Measurements from ENCODE around the gene FOXL1. TPM values are rescaled to one million over a fixed set of nuclear protein-coding genes. Genes with fewer than 3 reads are reported as not detected.
A peak's percentile ranks its signal among the peaks of the same experiment; 100 is the strongest.

The FOXL1 gene
- total RNA-seq, 1 donor: 2.5 TPM

DNA sequence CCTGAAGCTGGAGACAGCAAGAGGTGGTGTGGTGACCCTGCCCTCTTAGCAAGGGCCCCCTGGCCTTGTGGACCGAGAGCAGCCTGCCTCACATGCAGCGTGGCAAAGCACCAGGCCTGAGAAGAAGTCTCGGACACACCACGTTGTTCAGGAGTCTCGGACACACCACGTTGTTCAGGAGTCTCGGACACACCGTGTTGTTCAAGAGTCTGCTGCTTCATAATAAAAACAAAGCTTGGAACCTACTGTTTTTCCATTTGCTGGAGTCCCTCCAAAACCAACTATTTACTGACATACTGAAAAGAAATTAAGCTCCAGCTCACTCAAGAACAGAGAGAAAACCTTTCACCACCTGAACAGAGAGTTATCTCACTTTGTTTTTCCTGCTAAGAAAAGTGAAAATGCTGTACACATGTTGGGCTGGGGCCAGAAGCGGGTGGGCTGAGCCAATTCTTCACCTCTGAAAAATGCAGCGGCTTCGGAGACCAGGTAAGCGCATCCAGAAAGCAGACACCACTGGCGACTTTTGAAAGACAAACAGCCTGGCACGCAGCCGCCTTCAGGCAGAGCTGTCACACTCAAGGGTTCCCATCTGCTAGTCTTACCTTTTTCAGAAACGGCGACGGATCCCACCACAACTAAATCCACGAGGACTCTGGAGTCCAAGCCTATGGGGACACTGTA, 32.3 kb upstream of the FOXL1 start:
- Histone ChIP-seq H3K27ac (ENCODE audit: low read depth, low read length) (no peak overlapping the region), H3K4me3 (ENCODE audit: insufficient read depth, low read length) (no peak overlapping the region), H3K79me2 (ENCODE audit: insufficient read depth, low read length) (peaks cover 2% of the 10 kb centered on the region), H2AFZ (ENCODE audit: low read length) (no peak overlapping the region), H3K4me2 (ENCODE audit: insufficient read depth, low read length) (no peak overlapping the region), H3K27me3 (ENCODE audit: insufficient read depth, low read length) (no peaks in the 10 kb centered on the region), H4K20me1 (ENCODE audit: insufficient read depth, low read length) (peaks cover 5% of the 10 kb centered on the region), H3K9me3 (ENCODE audit: low read depth, low read length) (no peaks in the 10 kb centered on the region), H3K36me3 (ENCODE audit: insufficient read depth, low read length) (peaks cover 56% of the 10 kb centered on the region), H3K4me1 (ENCODE audit: insufficient read depth, low read length) (no peaks in the 10 kb centered on the region)
- no peak for DNase-seq (ENCODE audit: insufficient read length, low spot score, missing footprints)
- TF ChIP-seq, protein P1, sequence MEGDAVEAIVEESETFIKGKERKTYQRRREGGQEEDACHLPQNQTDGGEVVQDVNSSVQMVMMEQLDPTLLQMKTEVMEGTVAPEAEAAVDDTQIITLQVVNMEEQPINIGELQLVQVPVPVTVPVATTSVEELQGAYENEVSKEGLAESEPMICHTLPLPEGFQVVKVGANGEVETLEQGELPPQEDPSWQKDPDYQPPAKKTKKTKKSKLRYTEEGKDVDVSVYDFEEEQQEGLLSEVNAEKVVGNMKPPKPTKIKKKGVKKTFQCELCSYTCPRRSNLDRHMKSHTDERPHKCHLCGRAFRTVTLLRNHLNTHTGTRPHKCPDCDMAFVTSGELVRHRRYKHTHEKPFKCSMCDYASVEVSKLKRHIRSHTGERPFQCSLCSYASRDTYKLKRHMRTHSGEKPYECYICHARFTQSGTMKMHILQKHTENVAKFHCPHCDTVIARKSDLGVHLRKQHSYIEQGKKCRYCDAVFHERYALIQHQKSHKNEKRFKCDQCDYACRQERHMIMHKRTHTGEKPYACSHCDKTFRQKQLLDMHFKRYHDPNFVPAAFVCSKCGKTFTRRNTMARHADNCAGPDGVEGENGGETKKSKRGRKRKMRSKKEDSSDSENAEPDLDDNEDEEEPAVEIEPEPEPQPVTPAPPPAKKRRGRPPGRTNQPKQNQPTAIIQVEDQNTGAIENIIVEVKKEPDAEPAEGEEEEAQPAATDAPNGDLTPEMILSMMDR (IDR thresholded peaks at IDR 0.05; ENCODE audit: extremely low read depth, low read depth, low read length): no peak

DNA sequence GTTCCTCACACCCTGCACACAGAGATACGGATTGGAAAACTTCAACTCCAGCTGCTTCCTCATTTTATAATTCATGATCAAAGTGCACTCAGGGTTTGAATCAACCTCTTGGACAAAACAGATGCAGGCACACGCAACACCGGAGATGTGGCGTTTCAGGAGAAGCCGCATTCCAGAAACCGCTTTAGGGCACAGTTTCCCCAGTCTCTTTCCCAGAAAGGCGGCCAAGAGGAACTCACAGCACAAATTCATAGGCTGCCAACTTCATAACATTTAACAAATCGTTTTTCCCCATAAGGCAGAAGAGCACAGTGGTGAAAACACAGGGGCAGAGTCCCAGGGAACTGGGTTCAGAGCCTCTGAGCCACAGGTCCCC, 31.7 kb upstream of the FOXL1 start:
- DNase-seq (ENCODE audit: insufficient read length, low spot score, missing footprints): peak; percentile 5
- H2AFZ ChIP-seq (ENCODE audit: low read length): no peak overlapping the region
- no peak overlapping the region for H3K4me3 ChIP-seq (ENCODE audit: insufficient read depth, low read length)
- TF ChIP-seq, protein P1 (IDR thresholded peaks at IDR 0.05; ENCODE audit: extremely low read depth, low read depth, low read length): no peak
- H3K36me3 ChIP-seq (ENCODE audit: insufficient read depth, low read length): peaks cover 56% of the 10 kb centered on the region
- H3K79me2 ChIP-seq (ENCODE audit: insufficient read depth, low read length): peaks cover 2% of the 10 kb centered on the region
- H3K4me1 ChIP-seq (ENCODE audit: insufficient read depth, low read length): no peaks in the 10 kb centered on the region
- no peak overlapping the region for H3K4me2 ChIP-seq (ENCODE audit: insufficient read depth, low read length)
- H3K27ac ChIP-seq (ENCODE audit: low read depth, low read length): no peak overlapping the region
- H4K20me1 ChIP-seq (ENCODE audit: insufficient read depth, low read length): peaks cover 5% of the 10 kb centered on the region
- no peaks in the 10 kb centered on the region for H3K9me3 ChIP-seq (ENCODE audit: low read depth, low read length)
- H3K27me3 ChIP-seq (ENCODE audit: insufficient read depth, low read length): no peaks in the 10 kb centered on the region

DNA sequence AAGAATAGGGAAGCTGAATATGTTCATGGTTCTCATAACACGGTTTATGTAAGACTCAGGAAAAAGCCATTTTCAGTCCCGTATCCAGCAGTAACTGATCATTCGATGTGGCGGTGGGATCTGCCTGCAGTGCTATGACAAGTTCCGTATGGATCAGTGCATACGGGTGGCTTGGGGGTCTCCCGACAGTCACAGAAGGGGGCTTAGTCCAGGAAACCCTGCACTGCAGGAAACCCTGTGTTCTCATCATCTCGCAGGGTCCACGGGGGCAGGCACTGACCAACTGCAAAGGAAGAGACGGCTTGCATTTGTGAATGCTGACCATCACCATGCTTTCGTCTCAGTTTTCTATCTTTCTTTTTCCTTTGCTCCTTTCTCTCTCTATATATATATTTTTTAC, 31.1 kb upstream of the FOXL1 start:
- TF ChIP-seq, protein P1 (IDR thresholded peaks at IDR 0.05; ENCODE audit: extremely low read depth, low read depth, low read length): no peak
- H4K20me1 ChIP-seq (ENCODE audit: insufficient read depth, low read length): peaks cover 5% of the 10 kb centered on the region
- H2AFZ ChIP-seq (ENCODE audit: low read length): no peak overlapping the region
- H3K9me3 ChIP-seq (ENCODE audit: low read depth, low read length): no peaks in the 10 kb centered on the region
- DNase-seq (ENCODE audit: insufficient read length, low spot score, missing footprints): peak; percentile 3
- H3K4me3 ChIP-seq (ENCODE audit: insufficient read depth, low read length): no peak overlapping the region
- peaks cover 62% of the 10 kb centered on the region for H3K36me3 ChIP-seq (ENCODE audit: insufficient read depth, low read length)
- H3K4me1 ChIP-seq (ENCODE audit: insufficient read depth, low read length): no peaks in the 10 kb centered on the region
- H3K79me2 ChIP-seq (ENCODE audit: insufficient read depth, low read length): peaks cover 4% of the 10 kb centered on the region
- no peaks in the 10 kb centered on the region for H3K27me3 ChIP-seq (ENCODE audit: insufficient read depth, low read length)
- no peak overlapping the region for H3K4me2 ChIP-seq (ENCODE audit: insufficient read depth, low read length)
- no peak overlapping the region for H3K27ac ChIP-seq (ENCODE audit: low read depth, low read length)

DNA sequence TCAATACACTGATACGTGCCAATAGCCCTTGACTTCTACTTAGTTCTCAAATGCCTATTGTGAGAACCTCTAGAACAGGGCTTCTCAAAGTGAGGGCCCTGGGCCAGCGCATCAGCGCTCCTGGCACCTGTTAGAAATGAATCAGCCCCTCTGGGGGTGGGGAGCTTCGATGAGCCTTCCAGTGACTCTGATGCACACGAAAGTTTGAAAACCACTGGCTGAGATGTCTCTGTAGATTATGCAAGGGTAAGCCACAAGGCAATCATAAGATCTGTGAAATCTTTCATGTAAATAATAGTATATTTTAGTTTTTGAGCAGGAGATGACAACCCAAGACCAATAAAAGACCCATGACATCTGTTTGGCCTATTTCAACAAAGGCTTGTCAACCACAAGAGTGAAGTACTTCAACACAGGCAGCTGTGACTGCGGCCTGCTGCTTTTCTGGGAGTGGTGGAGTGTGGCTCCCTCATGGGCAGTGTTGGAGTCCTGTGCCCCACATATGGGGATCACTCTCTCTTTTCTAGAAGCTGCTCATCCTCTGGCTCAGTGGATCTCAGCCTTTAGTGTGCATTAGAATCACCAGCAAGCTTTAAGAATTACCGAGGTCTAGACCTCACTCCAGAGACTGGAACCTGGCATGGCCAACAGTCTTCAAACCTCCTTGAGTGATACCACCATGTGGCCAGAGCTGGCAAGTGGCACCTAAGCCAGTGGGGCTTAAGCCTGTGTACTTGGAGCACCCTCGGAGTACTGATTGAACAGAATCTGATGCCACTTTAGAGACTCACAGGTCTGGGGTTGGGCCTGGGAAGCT, 29.1 kb upstream of the FOXL1 start:
- Histone ChIP-seq H3K4me3 (ENCODE audit: insufficient read depth, low read length) (no peak overlapping the region), H3K27ac (ENCODE audit: low read depth, low read length) (no peak overlapping the region), H2AFZ (ENCODE audit: low read length) (no peak overlapping the region), H3K4me2 (ENCODE audit: insufficient read depth, low read length) (no peak overlapping the region), H3K27me3 (ENCODE audit: insufficient read depth, low read length) (no peaks in the 10 kb centered on the region), H3K9me3 (ENCODE audit: low read depth, low read length) (no peaks in the 10 kb centered on the region), H3K4me1 (ENCODE audit: insufficient read depth, low read length) (peaks cover 3% of the 10 kb centered on the region), H3K36me3 (ENCODE audit: insufficient read depth, low read length) (peaks cover 54% of the 10 kb centered on the region), H3K79me2 (ENCODE audit: insufficient read depth, low read length) (peaks cover 19% of the 10 kb centered on the region), H4K20me1 (ENCODE audit: insufficient read depth, low read length) (peaks cover 2% of the 10 kb centered on the region)
- DNase-seq (ENCODE audit: insufficient read length, low spot score, missing footprints): peak; percentile 55
- TF ChIP-seq, protein P1 (IDR thresholded peaks at IDR 0.05; ENCODE audit: extremely low read depth, low read depth, low read length): no peak

Measured in osteoblast (primary cell).